ENCODE results near the gene FAM114A2. TPM values are rescaled to one million over a fixed set of nuclear protein-coding genes. Genes with fewer than 3 reads are reported as not detected.
"Not testable (repeated sequence)": the region's sequence is repeated elsewhere in the genome, so short reads cannot be mapped to it uniquely, and the experiment has no call there.

The FAM114A2 gene
- total and polyA plus RNA-seq, 7 donors = 4.9 to 41.0 (median 14.3) TPM

GRCh38 chr5:154072414-154073171 is 33.9 kb upstream of the FAM114A2 start:
- H3K36me3 ChIP-seq = no peaks in the 10 kb centered on the region
- intact Hi-C loops (cut with DNase I) = loop anchor here (1.0 to 10.0 kb wide), 3 partner anchors 108 to 542 kb away; no protein-coding TSS in a partner anchor
- WGBS, 2 donors = 31 to 46% methylated on average over 18 of the region's 18 CpGs
- H3K27me3 ChIP-seq = no peaks in the 10 kb centered on the region
- H3K4me3 ChIP-seq = no peak overlapping the region
- no peaks in the 10 kb centered on the region for H3K9me3 ChIP-seq
- H3K27ac ChIP-seq = no peak overlapping the region
- peaks cover 0 to 9% (median 3%) of the 10 kb centered on the region in 4 donors for H3K4me1 ChIP-seq
- peak; percentile 84 to 98 (median 88) for TF ChIP-seq CTCF (IDR thresholded peaks at IDR 0.05)
- TF ChIP-seq EP300 (IDR thresholded peaks at IDR 0.05) = no peak
- peak; percentile 89 for DNase-seq

GRCh38 chr5:154071799-154072413 is 33.2 kb upstream of the FAM114A2 start:
- no peaks in the 10 kb centered on the region for H3K27me3 ChIP-seq
- H3K36me3 ChIP-seq = no peaks in the 10 kb centered on the region
- H3K9me3 ChIP-seq = no peaks in the 10 kb centered on the region
- H3K4me1 ChIP-seq = peaks cover 0 to 9% (median 3%) of the 10 kb centered on the region in 4 donors
- intact Hi-C loops (cut with DNase I) = loop anchor here (1.0 to 10.0 kb wide), 3 partner anchors 108 to 543 kb away; no protein-coding TSS in a partner anchor
- no peak overlapping the region for H3K4me3 ChIP-seq
- H3K27ac ChIP-seq = no peak overlapping the region
- no peak for TF ChIP-seq EP300 (IDR thresholded peaks at IDR 0.05)
- TF ChIP-seq CTCF (IDR thresholded peaks at IDR 0.05) = no peak
- no peak for TF ChIP-seq POLR2AphosphoS5 (IDR thresholded peaks at IDR 0.05)
- TF ChIP-seq POLR2A (IDR thresholded peaks at IDR 0.05) = no peak
- no peak for DNase-seq
- 46 to 61% methylated on average over 2 of the region's 2 CpGs for WGBS, 2 donors

GRCh38 chr5:154069854-154070253 is 31.1 kb upstream of the FAM114A2 start:
- intact Hi-C loops (cut with DNase I) = loop anchor here (10.0 kb wide), 1 partner anchor 545 kb away; no protein-coding TSS in a partner anchor
- not testable (repeated sequence) for H3K27me3 ChIP-seq, H3K4me3 ChIP-seq, H3K9me3 ChIP-seq, H3K27ac ChIP-seq, H3K4me1 ChIP-seq, DNase-seq, H3K36me3 ChIP-seq
- 35 to 71% methylated on average over 5 of the region's 5 CpGs for WGBS, 2 donors

- intact Hi-C loops (cut with DNase I) = no loop called here
- no peaks in the 10 kb centered on the region for H3K36me3 ChIP-seq
These were observed 27.3 kb upstream of the FAM114A2 start for GRCh38 chr5:154065971-154066370.

More at GRCh38 chr5:154065971-154066370, 27.3 kb upstream of the FAM114A2 start:
- H3K4me1 ChIP-seq = no peaks in the 10 kb centered on the region
- no peak for DNase-seq
- H3K27ac ChIP-seq = no peak overlapping the region
- H3K27me3 ChIP-seq = no peaks in the 10 kb centered on the region
- TF ChIP-seq EP300 (IDR thresholded peaks at IDR 0.05) (no peak), CTCF (IDR thresholded peaks at IDR 0.05) (no peak), POLR2AphosphoS5 (IDR thresholded peaks at IDR 0.05) (no peak), POLR2A (IDR thresholded peaks at IDR 0.05) (no peak)
- no peaks in the 10 kb centered on the region for H3K9me3 ChIP-seq
- H3K4me3 ChIP-seq = no peak overlapping the region

Measured in sigmoid colon (tissue), 7 donors.